Upper lobe of right lung (tissue), 1 donor: Measurements from ENCODE around the gene FAM53B. TPM values are rescaled to one million over a fixed set of nuclear protein-coding genes. Genes with fewer than 3 reads are reported as not detected.

Experiments used
- ATAC-seq: fragments of 200-7000 bp; cut with Tn5 transposase; one replicate; pipeline ENCODE4 v1.9.1; 2020; ENCODE audit warnings: mild to moderate bottlenecking, moderate library complexity
- DNase-seq: peaks from one replicate; pipeline ENCODE4 v3.0.0-alpha.2; 2020
- H3K27ac ChIP-seq: fragments of 200-600 bp; one replicate; pipeline ENCODE4 v1.8.0; 2022
- H3K27me3 ChIP-seq: fragments of 200-600 bp; one replicate; pipeline ENCODE4 v1.8.0; 2022; ENCODE audit warnings: mild to moderate bottlenecking
- H3K36me3 ChIP-seq: fragments of 200-600 bp; one replicate; pipeline ENCODE4 v1.8.0; 2022
- H3K4me1 ChIP-seq: fragments of 200-600 bp; one replicate; pipeline ENCODE4 v1.8.0; 2022
- H3K4me3 ChIP-seq: fragments of 200-600 bp; one replicate; pipeline ENCODE4 v1.8.0; 2022; ENCODE audit warnings: mild to moderate bottlenecking
- H3K9me3 ChIP-seq: fragments of 200-600 bp; one replicate; pipeline ENCODE4 v1.8.0; 2022
- intact Hi-C: fragments of 100-400 bp; cut with DNase I; formaldehyde crosslinking; loops from one replicate; pipeline ENCODE4 v1.11.0; 2022
- total RNA-seq: library from RNA; stranded (reverse); fragmentation: NEBNext Ultra II Directional; extraction: Animal tissue kit (Norgen Biotek cat#: 25700); gene quantifications from one replicate; pipeline ENCODE4 v1.2.1, GENCODE V29; 2021
- TF ChIP-seq, protein P1 (sequence below): fragments of 200-600 bp; IDR thresholded peaks from one replicate; pipeline ENCODE4 v1.8.0; 2022; ENCODE audit warnings: antibody characterized with exemption
- donor health status: DM: no; HTN: yes; CAD: no; lungs with severe emphysema.

Gene FAM53B
- total RNA-seq, 1 donor from 2014 or later = 31.4 TPM

DNA sequence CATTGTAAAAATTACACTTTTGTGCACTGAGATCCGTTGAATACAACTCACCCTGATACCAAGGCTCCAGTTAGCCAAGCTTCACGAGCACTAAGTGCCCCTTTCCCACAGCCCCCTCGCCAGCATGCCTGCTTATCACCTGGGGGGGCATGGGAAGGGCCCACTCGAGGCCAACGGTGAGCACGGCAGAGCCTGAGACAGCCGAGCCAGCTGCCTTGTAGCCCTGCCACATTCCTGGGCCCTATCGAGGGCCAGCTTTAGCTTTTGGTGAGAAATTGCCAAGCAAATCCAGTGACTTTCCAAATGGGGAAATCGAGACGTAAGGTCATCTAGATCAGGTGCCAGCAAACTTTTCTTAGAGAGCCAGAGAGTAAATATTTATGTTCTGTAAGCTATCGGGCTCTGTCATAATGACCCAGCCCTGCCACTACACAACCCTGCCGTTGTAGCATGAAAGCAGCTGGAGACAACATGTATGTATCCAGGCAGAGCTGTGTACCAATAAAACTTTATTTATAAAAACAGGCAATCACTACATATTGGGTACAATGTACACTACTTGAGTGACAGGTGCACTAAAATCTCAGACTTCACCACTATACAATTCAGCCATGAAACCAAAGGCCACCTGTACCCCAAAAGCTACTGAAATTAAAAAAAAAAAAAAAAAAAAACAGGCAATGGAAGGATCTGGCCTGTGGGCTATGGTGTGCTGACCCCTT is 83.6 kb downstream of the FAM53B start:
- H3K27ac ChIP-seq = peak overlapping the region; percentile 3
- H3K4me3 ChIP-seq = no peak overlapping the region
- TF ChIP-seq, protein P1, sequence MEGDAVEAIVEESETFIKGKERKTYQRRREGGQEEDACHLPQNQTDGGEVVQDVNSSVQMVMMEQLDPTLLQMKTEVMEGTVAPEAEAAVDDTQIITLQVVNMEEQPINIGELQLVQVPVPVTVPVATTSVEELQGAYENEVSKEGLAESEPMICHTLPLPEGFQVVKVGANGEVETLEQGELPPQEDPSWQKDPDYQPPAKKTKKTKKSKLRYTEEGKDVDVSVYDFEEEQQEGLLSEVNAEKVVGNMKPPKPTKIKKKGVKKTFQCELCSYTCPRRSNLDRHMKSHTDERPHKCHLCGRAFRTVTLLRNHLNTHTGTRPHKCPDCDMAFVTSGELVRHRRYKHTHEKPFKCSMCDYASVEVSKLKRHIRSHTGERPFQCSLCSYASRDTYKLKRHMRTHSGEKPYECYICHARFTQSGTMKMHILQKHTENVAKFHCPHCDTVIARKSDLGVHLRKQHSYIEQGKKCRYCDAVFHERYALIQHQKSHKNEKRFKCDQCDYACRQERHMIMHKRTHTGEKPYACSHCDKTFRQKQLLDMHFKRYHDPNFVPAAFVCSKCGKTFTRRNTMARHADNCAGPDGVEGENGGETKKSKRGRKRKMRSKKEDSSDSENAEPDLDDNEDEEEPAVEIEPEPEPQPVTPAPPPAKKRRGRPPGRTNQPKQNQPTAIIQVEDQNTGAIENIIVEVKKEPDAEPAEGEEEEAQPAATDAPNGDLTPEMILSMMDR = no peak
- peaks cover 19% of the 10 kb centered on the region for H3K4me1 ChIP-seq
- peaks cover 10% of the 10 kb centered on the region for H3K36me3 ChIP-seq
- no peaks in the 10 kb centered on the region for H3K9me3 ChIP-seq
- ATAC-seq (peak; percentile 16), DNase-seq (no peak)
- intact Hi-C loops = no loop called here
- H3K27me3 ChIP-seq = no peaks in the 10 kb centered on the region

DNA sequence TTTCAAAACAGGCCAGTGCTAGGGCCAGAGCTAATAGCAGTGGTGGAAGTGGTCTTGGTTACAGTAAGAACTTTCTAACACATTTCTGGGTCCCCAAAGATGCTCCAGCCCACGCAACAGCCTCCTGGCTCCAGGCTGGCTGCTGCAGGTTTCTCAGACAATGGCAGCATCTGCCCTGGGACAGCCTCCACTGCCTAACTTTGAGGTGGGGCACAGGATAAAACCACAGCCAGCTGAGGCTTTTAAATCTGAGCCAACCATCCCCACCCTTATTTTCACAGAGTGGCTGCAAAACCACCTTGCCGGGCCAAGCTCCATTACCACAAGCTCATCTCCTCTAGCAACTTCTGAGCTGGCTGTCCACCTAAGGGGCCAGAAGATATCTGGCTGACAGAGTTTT is 84.8 kb downstream of the FAM53B start:
- peaks cover 31% of the 10 kb centered on the region for H3K4me1 ChIP-seq
- DNase-seq = no peak
- H3K4me3 ChIP-seq = no peak overlapping the region
- H3K27ac ChIP-seq = peak overlapping the region; percentile 51
- intact Hi-C loops = no loop called here
- H3K27me3 ChIP-seq = no peaks in the 10 kb centered on the region
- H3K9me3 ChIP-seq = no peaks in the 10 kb centered on the region
- TF ChIP-seq, protein P1 = no peak
- peaks cover 10% of the 10 kb centered on the region for H3K36me3 ChIP-seq
- no peak for ATAC-seq

GRCh38 chr10:124658591-124659242 is 85.5 kb downstream of the FAM53B start:
- Histone ChIP-seq H3K36me3 (peaks cover 8% of the 10 kb centered on the region), H3K4me3 (no peak overlapping the region), H3K27ac (peak overlapping the region; percentile 51), H3K4me1 (peaks cover 35% of the 10 kb centered on the region), H3K27me3 (no peaks in the 10 kb centered on the region), H3K9me3 (no peaks in the 10 kb centered on the region)
- TF ChIP-seq, protein P1 = no peak
- ATAC-seq (no peak), DNase-seq (no peak)
- intact Hi-C loops = no loop called here

GRCh38 chr10:124657806-124658205 is 86.4 kb downstream of the FAM53B start:
- DNase-seq (no peak), ATAC-seq (no peak)
- peaks cover 44% of the 10 kb centered on the region for H3K4me1 ChIP-seq

GRCh38 chr10:124656541-124656940 is 87.6 kb downstream of the FAM53B start:
- intact Hi-C loops = no loop called here

More at GRCh38 chr10:124657806-124658205, 86.4 kb downstream of the FAM53B start:
- TF ChIP-seq, protein P1 = no peak
- H3K4me3 ChIP-seq = no peak overlapping the region
- H3K36me3 ChIP-seq = no peaks in the 10 kb centered on the region
- intact Hi-C loops = no loop called here
- no peaks in the 10 kb centered on the region for H3K9me3 ChIP-seq
- H3K27me3 ChIP-seq = no peaks in the 10 kb centered on the region
- H3K27ac ChIP-seq = peak overlapping the region; percentile 51

More at GRCh38 chr10:124656541-124656940, 87.6 kb downstream of the FAM53B start:
- Histone ChIP-seq H3K27ac (no peak overlapping the region), H3K4me3 (no peak overlapping the region), H3K9me3 (no peaks in the 10 kb centered on the region), H3K36me3 (no peaks in the 10 kb centered on the region), H3K27me3 (no peaks in the 10 kb centered on the region), H3K4me1 (peaks cover 50% of the 10 kb centered on the region)
- no peak for DNase-seq
- TF ChIP-seq, protein P1 = no peak
- no peak for ATAC-seq
